GM18498 (cell line): ENCODE results near the gene BYSL.

Experiments used
- ATAC-seq: cut with Tn5 transposase; IDR thresholded peaks from one replicate; pipeline ENCODE4 v1.9.1; 2021; ENCODE audit warnings: mild to moderate bottlenecking, moderate library complexity; ENCODE audit not compliant: unreplicated experiment

BYSL gene

DNA sequence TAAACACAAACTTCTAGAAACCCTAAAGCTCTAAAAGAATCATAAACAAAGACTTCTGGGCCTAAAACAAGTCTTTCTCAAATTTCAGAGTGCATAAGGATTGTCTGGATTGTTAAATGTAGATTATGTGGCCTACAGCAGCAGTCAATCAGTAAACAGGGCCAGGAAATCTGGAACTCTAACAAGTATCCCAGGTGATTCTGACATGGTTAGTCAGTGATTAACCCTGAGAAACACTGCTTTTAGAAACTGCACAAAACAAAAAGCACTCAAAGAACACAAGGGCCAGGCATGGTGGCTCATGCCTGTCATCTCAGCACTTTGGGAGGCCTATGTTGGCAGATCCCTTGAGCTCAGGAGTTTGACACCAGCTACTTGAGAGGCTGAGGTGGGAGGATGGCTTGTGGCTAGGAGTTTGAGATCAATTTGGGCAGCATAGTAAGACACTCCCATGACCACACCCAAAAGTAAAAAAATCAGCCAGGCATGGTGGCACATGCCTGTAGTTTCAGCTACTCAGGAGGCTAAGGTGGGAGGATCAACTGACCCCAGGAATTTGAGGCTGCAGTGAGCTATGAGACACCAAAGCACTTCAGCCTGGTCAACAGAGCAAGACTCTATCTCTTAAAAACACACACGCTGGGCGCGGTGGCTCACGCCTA is 6.3 kb upstream of the BYSL start:
- no peak for ATAC-seq

DNA sequence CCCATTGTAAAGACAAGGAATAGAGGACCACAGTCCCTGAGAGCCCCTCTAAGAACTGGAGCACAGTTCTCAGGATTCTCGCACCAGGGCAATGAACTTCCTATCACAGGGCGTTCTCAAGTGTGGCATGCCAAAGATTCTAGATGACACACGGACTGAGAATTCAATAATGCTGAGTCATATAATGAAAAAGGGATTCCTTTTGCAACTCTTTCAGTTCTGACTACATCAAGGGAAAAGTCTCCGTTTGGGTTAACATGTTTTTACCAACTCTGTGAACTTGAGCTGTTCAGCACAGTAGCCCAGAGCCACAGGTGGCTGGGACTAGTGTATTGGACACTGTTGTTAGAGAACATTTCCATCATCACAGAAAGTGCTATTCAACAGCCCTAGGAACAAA is 3.8 kb upstream of the BYSL start:
- ATAC-seq = no peak

DNA sequence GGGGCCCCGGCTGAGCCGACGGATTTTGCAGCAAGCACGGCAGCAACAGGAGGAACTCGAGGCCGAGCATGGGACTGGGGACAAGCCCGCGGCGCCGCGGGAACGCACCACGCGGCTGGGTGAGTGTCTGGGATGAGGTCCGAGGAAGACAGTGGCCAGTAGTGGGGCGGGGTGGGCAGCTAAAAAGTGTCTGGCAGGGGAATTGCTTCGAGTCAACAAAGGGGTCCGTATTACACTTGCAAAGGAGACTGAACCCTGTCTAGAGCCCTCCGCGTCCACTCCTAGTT is 356 bp downstream of the BYSL start:
- no peak for ATAC-seq

DNA sequence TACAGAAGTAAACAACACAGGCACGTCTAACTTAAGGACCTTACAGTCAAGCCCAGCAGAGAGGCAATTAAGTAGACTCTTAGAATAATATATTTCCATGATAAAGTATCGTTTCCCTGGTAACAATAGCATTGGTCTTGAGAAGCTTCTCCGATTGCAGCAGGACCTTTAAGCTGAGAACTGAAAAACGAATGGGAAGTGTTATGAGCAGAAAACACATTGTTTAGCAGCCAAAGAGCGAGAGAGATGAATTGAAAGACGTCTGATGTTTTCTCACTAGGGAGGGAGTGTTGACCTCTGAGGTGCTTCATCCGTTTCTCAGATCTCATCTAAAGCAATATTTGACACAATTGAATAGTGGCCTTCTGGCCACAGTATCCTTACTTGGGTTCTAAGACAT is 855 bp downstream of the BYSL start:
- ATAC-seq = no peak

DNA sequence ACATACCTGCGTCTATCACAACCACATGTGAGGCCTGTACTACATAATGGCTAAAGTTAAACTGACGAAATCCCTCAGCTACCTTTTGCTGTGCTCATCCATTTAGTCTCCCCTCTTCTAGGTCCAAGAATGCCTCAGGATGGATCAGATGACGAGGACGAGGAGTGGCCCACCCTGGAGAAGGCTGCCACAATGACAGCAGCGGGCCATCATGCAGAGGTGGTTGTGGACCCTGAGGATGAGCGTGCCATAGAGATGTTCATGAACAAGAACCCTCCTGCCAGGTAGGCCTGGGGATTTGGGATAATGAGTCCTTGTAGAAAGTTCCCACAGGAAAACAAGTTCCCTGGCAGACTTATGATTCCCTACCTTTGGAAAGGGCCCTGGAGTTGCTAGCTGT is 6.0 kb downstream of the BYSL start:
- no peak for ATAC-seq

DNA sequence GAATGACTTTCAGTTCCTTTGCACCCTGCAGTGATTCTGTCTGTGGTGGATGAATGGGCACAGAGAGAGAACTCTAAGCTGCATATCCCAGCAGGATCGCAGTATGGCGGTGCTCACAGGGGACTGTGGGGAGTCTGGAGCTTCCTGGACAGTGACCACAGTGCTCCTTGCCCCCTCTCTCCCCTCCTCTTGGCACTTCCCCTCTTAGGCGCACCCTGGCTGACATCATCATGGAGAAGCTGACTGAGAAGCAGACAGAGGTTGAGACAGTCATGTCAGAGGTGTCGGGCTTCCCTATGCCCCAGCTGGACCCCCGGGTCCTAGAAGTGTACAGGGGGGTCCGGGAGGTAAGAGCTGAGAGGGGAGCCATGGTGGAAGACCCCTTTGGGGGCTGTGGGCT is 8.6 kb downstream of the BYSL start:
- ATAC-seq = no peak

DNA sequence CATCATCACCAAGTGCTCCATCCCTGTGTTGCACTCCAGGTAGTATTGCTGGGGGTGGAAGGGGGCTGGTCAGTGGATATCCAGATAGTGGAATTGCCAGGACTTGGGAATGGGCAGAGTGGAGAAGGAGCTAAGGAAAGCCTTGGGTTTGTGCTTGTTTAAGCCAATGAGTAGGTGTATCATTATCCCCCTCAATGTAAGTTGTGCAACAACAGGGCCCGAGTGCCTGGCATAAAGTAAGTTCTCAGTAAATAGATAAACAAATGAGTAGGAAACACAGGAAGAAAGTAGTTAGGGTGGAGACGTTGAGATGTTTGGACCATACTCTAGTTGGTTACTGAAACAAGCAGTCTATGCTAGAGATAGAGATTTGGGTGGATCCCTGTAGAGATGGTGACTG is 10.5 kb downstream of the BYSL start:
- no peak for ATAC-seq

DNA sequence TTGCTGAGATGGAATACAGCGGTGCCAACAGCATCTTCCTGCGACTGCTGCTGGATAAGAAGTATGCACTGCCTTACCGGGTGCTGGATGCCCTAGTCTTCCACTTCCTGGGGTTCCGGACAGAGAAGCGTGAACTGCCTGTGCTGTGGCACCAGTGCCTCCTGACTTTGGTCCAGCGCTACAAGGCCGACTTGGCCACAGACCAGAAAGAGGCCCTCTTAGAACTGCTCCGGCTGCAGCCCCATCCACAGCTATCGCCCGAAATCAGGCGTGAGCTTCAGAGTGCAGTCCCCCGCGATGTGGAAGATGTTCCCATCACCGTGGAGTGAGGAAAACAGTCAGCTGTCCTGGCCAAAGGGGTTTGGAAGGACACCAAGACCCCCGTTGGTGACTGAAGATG is 11.1 kb downstream of the BYSL start:
- no peak for ATAC-seq

DNA sequence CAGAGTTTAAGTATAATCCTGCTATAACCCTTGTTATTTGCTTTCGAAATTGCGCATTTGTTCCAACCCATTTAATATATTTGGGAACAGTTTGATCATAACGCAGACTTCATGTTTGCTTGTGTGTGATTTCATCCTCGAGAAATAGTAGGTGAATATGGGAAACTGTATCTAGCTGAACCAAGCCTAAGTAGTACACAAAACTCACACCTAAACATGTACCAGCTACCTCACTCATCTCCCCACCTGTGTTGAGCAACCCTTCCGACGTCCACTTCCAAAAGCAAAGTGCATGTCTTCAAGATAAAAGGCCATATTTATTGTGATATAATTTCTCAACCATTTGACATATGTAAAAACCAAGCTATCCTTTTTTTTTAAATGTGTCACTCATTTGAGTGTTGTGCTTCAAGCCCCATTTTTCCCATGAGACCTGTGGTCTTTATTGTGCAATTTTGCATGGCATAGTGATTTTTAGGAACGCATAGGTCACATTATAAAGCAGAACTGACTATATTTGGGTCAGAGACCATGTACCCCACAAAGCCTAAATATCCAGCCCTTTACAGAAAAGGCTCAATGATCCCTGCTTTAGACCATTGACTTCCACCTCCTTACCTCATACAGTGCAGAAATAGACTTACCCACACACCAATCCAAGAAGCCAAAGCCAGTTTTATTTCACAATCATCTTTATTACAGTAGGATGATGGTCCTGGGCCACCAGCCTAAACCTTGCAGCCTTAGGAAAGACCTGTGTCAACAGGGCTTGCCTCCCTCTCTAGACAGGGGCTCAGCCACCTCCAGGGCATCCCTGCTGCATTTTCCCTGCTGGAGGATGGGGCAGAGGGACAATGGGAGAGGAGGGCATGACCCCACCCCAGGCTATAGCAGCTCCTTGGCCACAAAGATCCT is 13.2 kb downstream of the BYSL start:
- ATAC-seq = no peak

DNA sequence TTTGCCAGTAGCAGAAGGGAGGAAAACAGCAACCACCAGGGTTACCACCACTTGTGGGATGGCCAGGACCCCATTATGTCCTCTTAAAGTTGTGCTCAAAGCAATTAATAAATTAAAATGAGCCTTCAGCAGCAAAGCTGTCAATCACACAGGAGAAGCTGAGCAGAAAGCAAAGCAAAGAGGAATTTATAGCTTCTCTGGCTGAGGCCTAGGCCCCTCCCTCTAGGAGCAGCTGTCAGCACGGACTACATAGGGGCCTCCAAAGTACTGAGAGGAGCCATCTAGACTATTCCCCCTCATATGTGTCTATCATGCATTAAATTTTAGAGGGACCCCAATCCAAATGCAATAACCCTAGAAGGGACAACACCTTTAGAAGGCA is 13.9 kb downstream of the BYSL start:
- ATAC-seq = no peak

DNA sequence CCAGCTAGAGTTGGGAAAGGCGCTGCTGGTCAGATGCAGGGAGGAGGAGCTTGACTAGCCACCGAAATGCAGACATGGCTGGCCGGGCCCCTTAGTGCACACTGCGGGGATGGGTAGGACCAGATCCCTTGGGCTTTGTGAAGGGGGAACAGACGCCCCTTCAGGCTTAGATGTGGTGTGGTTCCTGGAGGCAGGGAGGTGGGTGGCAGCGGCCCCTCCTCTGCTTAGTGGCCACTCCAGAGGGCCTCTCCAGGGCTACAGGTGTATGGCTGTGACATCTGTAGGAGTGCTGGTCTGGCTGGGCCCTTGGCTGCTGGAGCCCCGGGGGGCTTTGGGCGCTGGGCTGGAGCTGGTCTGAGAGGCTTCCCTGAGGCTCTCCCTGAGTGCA is 14.4 kb downstream of the BYSL start:
- ATAC-seq = no peak

DNA sequence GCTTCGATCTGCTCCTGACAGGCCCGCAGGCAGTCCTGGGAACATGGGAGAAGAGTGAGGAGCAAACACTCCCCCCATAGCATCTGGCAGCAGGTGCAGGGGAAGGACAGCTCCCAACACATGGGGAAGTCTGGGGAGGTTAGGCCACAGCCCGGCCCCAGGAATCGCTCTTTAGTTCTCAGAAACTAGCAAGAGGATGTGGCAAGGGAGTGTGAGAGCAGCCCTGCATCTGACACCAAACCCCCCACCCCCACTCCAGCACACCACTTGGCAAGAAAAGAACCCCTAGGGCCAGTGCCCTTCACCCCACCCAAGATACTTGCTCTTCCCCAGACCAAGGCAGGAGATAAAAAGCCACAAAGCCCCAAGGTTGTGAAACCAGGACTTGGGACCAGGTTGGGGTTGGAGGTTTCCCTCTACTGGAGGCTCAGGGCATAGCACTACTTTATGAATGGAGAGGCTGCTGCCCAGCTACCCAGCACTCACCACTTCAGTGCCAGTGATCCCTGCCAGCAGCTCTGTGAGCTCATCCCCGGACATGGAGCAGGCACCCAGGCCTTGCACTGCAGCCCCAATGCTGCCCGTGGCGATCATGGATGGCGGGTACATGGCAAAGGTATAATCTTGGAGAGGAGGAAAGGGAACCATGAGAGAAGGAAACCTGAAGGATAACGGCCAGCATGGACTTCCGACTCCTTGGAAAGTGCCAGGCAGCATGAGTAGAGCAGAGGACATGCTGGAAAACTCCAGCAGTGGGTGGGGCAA is 15.0 kb downstream of the BYSL start:
- ATAC-seq = no peak

DNA sequence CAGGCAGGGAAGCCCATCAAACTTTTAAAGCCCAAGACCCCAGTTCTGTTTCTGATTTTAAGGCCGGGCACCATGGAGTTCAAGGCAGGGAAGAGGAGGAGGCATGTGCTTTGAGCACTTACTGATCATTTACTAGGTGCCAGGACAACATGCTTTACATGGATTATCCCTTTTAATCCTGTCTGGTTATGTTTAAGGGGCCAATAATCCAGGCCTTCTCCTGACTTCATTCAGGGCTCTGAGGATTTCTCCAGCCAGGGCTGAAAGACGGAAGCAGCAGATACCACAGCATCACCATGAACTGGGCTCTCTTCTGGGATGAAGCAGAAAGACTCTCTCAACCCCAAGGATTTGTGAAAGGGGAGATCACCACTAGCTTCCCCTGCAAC is 16.2 kb downstream of the BYSL start:
- no peak for ATAC-seq

DNA sequence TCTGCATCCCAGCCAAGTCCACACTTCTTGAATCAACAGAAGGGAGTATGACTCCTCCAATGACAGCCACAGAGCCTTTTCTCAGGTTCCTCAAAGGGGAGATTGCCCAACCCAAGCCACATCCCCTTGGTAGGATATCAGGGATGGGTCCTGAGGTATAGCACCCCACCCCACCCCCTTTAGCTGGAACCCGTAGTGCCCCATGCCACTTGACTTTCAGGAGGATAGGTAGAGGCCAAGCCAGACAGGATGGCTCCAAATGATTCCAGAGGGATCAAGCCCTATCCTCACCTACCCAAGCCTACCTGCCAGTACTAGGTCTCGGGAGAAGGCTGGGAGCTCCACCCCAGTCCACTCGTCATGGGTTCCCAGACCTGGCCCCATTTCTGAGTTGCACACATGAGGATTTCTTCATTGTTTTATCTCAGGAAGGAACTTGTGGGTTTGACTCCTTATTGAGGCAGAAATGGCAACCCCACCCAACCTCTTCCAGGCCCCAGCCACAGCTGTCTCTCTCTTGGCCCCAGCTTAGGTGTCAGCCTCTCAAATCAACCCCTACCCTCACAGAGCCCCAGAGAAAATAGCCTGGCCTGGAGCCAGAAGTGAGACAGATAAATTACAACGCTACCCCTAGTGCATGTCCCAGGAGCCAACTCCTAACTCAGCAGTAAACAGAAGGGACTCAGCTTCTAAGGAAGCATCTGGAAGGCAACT is 16.7 kb downstream of the BYSL start:
- no peak for ATAC-seq

DNA sequence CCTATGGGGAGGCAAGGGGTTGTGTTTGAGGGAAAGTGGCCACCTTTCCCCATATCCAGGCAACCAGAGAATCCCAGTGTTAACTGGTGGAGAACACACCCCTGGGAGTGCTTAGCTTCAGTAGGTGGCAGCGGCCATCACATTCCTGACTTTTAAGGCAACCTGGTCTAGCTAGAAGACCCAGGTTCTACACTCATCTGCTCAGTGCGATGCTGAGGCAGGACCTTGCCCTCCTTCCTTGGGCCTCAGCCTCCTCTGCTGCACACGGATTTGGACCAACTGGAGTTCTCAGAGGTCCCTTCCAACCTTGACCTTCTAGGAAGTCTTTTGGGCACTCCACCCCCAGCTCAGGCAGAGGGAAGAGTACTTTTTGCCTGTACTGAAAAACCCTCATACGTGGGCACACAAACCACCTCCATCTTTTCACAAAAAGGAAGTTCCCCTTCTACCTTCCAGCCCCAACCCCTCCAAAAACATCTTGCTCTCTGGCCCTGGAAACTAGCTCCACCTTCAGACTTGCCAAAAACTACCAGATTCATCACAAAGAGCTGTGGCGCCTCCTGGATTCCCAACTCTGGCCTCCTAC is 17.4 kb downstream of the BYSL start:
- no peak for ATAC-seq

DNA sequence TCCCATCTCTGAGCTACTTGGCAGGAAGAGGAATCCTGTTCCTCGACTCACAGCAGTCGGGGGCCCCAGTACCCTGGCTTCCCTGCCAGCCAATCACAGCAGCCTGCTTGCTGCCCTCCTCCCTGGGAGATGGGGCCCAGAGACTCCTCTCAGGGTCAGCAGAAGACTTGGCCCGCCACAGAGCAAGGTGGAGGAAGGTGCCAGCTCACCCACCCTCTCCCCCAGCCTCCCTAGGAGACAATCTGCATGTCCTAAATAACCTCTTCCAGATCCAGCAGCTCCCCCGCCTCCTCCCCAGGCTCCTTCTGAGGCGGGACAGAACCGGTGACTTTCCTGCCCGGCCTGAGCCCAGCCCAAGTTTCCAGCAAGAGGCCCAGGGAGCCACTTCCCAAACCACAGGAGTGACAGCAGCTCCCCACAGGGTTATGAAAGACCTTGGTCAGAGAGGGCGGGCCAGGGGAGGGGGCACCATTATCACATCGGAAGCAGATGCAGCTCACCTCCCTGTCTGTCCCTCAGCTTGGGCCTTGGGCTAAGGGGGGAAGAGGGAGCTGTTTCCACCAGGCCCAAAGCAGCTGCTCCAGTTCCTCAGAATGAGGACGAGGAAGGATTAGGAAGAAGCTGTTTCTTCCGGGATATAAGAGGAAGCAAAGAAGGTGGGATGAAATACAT is 18.0 kb downstream of the BYSL start:
- no peak for ATAC-seq

DNA sequence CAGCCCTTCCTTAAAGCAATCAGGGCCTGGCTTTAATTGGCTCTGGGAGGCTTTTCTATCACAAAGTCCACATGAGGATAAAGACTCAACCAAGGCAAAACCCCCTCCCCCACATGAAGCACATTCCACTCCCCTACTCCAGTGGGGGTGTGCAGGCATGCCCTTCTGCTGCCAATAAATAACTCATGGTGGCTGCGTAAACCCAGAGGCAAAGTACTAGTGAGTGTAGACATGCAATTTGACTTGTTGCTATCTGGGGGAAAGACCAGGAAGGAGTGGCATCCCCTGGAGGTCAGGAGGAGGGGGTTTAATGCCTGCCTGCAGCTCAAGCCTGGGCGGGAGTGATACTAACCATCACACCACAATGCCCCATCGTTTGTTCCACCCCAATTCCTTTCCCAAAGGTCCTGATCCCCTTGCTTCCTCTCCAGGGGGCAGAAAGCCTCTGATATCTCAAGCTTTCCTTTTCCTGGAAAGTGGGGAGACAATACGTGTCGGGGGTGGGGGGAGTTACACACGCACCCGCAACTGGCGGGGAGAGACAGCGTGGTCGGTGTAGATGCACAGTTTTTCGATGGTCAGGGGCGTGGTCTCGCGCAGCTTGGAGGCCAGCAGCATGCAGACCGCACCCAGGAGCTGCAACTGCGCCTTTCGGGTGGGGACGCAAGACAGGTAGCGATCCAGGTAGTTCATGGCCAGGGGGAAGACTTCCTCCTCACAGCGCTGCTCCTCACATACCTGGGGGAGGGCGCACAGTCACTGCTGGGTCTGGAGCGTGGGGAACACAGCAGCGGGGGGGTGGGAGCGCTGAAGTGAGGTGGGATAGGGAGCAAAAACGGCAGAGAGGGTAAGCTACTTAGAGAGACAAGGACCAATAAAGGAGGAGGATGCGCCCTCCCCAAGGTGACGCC is 18.8 kb downstream of the BYSL start:
- ATAC-seq = no peak

DNA sequence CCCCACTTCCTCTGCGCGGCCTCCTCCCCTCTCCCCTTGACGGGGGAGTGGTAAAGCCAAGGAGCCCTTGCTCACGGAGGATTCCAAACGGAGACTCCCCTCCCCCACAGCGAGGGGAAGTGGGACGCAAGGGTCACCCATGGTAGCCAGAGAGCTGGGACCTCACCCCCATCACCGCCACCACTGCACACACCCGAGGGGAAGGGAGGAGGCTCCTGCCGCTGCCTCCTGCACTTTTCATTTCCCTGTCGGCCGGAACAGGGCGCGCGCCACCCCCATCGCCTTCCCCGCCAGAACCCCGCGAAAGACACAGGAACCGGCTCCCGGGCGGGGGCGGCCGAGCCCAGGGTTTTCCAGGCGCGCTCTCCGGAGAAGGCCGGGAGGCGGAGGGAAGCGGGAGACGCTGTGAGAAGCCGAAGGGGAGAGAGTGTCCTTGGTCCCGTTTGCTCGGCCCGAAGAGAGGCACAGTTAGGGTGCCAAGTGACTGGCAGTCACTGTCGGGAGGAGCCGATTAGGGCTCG is 19.5 kb downstream of the BYSL start:
- peak; percentile 5 for ATAC-seq
